H7 (cell line): ENCODE results near the gene FKBP3. TPM values are rescaled to one million over a fixed set of nuclear protein-coding genes. Genes with fewer than 3 reads are reported as not detected.

ENCODE experiments used
- total RNA-seq: library from RNA; depleted of rRNA; stranded (reverse); fragments of >200 nt; shearing (Covaris generic); gene quantifications from 2 replicates; pipeline ENCODE4 v1.2.3, GENCODE V29; 2014; rRNA removed

The FKBP3 gene
- total RNA-seq, 1 experiment from 2014 or later: 54.0 TPM

Other genes starting within 250 kb of the FKBP3 start
- 6.2 and 7.6 TPM in 2 replicates for gene KLHL28, start 172.5 kb downstream of the FKBP3 start, total RNA-seq
- 4.7 and 7.4 TPM in 2 replicates for gene TOGARAM1, start 172.3 kb downstream of the FKBP3 start, total RNA-seq
- gene PRPF39, start 50.4 kb downstream of the FKBP3 start, total RNA-seq: 22.7 and 32.0 TPM in 2 replicates
- 9.1 and 14.6 TPM in 2 replicates for gene FANCM, start 1.4 kb upstream of the FKBP3 start, total RNA-seq
- 46.3 and 73.3 TPM in 2 replicates for gene MIS18BP1, start 118.7 kb upstream of the FKBP3 start, total RNA-seq